NCI-H2107 treated with DMSO at 0.1 percent for 48 hours (cell line): ENCODE data around the gene AKAP6.

ENCODE experiments used
- DNase-seq: peaks from one replicate; lab custom pipeline; 2025; ENCODE audit not compliant: unreplicated experiment; lab: John Stamatoyannopoulos, UW

Gene AKAP6

DNA sequence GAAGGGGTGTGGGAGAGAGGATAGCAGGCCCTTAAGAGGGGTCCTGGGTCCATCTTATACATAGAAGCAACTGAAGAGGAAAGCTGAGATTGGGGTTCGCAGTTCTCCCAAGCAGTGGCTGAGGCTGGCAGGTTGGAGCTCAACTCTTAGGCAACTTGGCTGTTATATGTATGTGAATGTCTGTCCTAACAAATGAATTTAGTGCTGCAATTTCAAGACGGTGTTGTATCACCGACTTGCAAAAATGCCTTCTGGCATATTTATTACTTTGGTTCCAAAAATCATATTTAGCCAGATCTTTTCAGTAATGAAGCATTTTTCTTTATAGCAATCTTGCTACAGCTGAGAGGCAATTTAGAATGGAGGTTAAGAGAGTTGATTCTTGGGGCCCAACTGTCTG lies 148.3 kb downstream of the AKAP6 start:
- DNase-seq: no peak

DNA sequence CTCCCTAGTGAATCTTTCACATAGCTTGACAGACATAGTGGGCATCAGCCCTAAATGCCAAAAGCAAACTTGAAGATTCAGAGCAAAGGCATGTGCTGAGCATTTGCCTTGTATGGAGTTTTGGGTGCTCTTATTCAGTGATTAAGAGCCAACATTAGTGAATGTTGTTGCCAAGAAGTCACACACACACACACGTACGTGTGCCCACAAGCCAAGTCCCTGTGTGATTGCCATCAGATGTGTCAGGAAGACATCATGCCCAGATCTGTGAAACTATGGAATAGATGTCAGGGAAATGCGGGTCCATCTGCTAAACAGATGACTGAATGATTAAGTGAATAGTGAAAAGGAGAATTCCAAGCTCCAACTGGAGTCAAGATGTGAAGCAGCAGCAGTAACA lies 149.0 kb downstream of the AKAP6 start:
- no peak for DNase-seq

DNA sequence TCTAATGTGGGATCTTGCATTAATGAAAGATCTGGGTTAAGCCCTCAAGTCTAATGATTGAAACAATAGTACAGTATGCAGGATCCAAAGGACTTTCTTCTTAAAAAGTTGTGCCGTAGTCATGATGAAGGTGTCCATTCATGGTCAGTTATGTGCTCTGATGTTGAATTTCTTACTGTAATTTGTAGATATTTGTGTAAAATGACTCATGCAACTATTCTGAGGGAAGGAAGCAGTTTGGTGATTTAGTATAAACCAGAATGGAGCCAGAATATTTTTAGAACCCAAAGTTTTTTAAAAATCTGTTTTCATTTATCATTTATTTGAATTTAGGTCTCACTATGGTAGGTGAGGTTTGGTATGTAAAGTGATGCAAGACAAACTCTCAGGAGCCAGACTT lies 151.2 kb downstream of the AKAP6 start:
- DNase-seq: no peak

DNA sequence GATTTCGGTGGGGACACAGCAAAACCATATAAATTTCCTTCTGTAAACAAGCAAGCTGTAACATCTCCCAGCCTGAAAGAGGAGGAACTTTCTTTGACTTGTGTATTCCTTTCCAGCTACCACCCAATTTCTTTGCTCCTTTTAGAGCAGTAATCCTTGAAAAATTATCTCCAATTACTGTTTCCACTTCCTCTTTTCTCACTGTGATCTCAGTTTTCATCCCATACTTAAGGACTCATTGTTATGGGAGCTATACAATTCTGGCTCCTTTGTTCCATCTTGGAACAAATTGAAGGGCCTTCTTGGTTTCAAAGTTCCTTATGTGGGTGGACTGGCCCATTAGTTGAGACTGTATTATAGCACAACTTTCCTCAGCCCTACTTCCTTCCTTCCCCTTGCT lies 152.6 kb downstream of the AKAP6 start:
- DNase-seq: no peak

DNA sequence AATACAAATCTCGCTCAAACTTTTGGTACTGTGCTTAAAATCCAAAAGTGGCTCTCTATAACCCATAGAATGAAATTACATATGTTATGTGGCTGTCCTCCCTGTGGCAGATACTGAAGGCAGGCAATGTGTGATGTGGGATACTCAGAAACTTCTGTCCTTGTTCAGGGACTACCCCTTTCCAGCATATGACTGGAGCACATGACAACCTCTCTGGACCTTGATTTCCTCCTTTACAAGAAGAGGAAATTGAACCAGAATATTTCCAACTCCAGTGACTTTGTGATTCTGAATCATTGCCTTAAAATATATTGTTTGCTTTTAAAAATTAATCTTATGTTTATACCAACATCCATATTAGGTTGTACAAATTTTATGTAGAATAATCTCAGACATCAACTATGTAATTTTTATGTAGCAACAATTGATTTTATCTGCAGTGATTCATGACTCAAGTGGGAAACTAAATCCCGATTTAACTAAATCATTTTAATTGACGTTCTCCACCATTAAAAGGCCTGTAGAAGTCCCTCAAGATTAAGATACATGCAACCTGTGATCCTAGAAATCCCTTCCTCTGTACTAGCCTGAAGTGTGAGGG lies 162.4 kb downstream of the AKAP6 start:
- no peak for DNase-seq

DNA sequence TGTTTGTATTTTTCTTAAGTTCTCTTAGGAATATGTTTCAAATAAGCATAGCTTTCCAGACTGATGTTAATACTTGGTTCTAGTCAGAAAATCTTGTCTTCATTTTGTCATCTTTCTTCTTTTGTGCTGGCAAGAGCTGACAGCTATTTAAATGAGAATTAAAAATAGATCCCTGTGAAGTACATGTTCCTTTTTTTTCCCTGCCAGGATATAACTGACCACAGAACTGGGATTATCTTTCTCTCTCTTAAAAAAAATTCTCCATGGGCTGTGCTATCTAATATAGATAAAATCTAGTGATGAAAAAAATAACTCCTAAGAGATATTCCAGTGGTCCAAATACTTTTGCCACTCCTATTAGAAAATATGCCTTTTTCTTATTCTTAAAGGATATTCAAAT lies 163.4 kb downstream of the AKAP6 start:
- no peak for DNase-seq

DNA sequence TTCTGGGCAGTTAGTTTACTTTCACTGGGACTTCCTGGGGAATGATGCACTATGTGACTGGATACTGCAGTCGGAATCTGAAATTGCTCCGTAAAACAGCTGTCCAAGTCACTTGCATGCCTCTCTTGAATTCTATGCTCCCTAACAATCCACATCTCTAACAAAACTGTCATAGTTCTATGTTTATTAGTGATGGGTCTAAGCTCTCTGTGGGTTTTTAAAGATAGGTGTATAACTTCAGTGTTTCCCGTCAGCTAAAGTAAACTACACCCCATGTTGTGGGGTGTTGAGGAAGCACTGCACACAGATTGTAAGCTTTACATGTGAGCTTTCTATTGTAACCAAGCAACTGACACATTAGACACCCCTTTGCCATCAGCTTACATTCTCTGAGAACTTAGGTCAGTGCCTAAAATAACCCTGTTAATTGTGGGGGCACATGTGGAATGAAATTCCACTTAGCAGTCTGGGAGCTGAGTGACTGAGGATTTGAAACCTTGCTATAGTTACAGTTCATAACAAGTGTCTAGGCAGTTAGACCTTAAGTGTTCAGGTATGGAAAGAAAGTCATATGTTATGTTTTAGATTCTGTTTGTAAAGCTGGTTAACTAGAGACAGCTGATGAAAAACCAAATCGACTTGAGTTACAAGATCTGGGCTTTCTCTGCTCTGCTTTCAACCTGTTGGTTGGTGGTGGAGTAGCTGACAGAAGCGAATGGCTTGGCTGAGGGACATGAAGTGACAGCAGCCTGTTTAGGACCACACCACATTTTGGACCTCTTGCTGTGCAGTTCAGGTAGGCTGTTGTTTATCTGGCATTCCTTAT lies 165.7 kb downstream of the AKAP6 start:
- DNase-seq: no peak

DNA sequence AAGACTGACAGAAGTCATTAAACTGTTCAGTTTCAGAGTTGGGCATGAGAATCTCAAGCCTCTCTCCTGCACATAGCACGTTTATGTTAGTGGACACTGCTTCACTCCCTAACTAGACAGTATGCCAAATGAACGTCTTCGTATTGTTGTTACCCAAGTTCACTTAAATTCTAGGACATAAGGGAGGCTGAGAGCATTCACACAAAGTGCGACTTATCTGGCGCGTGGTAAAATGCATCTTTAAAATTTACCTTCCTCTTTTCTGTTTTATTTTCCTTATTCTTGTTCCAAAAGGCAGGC lies 166.3 kb downstream of the AKAP6 start:
- DNase-seq: no peak

DNA sequence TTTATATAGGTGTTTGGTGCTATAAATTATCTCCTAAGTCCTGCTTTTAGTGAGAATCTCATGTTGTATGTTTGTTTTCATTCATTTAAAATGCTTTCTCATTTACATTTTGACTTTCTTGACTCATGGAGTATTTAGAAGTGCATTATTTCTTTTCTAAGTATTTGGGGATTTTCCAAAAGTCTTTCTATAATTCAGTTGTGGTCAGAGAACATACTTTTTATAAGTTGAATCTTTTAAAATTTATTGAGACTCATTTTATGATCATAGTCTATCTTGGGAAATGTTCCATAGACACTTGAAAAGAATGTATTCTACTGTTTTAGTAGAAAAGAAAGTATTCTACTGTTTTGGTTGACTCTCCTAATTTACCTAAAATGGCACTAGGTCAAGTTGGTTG lies 168.2 kb downstream of the AKAP6 start:
- no peak for DNase-seq

DNA sequence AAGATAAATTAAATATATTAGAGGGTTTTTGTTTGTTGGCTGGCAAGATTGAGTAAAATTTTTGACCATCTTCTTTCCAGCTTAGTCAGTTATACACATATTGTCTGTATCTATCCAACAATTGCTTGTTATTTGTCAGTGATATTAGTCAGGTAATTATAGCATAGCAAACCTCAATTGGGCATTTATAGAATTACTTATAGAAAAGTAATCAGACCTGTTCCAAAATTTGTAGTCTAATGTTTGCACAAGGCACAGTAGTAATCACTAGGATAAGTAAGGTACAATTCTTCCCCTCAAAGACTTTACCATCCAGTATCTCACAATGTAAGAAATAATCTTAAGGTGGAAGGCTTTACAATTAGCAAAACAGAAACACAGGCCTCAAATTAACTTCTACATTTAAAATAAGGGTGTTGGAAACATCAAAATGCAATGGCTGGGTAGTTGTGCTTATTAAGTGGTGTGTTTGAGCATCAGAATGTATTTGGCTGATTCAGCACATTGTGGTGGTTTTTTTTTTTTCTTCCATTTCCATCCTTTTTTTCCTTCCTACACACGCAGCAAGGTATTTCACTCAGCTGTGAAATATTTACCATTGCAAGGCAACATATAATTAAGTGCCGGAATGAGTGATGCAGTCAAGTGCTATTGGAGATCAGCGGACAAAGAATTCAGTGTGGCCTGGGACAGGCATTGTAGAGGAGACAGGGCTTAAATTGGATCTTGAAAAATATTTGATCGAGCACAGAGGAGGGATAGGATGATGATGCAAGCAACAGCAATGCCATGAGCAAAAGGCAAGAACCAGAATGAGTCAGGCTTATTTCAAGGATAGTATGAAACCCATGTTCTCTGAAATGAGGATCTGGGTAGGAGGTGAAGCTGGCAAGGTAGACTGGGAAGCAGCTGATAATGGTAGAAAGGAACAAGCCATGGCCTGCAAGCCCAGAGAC lies 178.2 kb downstream of the AKAP6 start:
- peak; percentile 63 for DNase-seq

DNA sequence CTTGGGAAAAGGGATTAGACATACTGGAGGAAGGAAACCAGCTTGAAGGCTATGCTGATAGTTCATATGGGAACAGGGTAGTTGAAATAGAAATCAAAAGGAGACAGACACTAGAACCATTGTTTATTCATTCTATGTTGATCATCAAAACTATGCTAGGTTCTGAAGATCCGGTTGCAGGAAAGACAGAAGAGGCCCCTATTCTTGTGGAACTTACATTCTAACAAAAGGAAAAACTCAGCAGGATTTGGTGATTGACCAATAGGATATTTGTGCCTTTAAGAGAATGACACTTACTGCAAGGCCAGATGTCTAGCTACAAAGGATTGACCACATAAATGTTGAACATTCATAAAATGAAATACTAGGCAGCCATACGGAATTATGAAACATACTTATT lies 179.2 kb downstream of the AKAP6 start:
- no peak for DNase-seq

DNA sequence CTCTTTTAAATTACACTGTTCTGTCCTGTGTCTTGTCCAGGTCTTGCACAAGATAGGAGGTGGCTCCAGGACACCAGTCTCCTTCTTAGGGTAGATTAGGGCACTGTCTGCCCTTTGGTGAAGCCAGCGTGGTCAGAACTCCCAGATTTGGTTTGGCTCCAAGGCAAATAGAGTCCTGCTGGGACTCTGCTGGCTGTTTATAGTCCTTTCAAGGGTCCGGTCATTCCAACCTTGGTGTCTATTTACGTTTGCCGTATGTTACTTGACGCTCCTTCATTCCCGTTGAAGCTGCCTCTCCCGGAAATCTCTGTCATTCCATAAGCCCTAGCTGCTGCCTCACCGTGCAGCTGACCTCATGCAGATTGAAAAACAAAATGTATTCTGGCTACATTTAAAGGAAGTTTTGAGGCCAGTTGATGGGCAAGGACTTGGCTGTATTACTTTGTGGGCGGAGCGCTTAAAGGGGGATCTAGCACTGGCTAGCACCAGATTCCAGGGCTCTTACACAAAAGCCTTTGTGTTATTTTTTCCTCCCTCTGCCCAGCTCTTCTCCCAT lies 180.6 kb downstream of the AKAP6 start:
- DNase-seq: no peak

DNA sequence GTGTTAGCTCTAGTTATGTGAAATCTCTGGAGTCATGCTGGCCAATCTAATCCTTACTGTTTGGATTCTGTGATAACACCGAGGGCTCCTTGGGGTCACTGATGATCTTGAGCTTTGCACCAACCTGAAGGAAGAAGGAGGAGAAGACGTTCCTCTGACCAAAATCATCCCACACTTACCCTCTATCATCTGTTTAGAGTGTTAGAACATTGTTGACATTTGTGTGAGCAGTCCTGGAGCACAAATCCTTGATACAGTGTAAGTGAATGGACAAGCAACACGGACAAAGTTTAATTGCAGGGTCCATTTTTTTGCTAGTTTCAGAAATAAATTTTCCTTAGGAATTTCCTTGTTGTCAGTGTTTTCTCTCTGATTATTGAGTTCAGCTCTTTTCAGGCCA lies 181.7 kb downstream of the AKAP6 start:
- no peak for DNase-seq

DNA sequence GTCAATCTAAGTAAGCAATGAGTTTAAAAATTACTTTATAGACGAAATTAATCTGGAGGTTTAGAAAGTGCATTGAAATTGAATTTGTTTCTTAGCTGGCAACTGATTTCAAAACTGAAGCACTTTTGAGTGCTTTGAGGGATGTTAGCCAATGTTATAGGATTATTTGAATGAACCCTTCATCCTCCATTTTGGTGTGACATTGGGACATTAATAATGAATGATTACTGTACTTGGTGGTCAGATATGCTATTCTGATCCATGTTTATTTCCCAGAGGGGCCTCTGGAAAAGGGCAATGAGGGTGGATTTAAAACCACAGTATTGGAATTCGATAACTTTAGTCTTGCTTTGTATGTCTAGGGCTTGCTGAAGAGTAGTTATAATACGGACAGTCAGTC lies 183.2 kb downstream of the AKAP6 start:
- DNase-seq: no peak

DNA sequence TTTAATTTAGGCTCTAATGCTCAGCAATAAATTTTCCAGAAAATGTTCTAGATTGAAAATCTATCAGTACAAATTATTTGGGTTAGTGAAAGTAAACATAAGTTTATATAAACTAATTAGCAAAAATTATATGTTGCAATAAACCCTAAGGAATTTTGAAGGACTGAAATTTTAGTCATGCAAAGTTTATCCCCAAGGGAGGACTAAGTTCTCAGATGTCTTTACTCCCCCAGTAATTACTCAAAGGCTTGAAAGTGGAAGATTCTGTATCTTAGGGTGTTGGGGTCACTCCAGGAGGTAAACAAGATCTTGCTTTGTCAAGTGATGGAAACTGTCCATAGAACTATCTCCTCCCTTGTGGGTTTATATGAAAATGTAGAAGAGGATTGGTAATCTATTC lies 183.7 kb downstream of the AKAP6 start:
- no peak for DNase-seq

DNA sequence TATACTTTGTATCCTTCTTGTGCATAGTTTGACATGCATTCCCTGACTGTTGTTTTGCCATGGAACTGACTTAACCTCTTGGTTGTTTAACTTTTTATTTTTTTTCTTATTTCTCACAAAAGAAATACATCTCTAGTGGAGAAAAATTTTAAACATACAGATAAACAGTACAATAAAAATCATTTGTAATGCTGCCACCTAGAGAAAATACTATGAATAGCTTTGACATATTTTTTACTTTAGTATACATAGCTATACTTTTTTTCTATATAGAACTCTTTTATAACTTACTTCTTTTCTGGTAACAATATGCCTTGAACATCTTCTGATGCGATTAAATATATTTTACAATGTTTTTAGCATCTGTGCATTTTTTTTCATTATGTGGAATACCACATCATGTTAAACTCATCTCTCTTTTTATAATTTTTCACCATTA lies 184.5 kb downstream of the AKAP6 start:
- DNase-seq: peak; percentile 36

DNA sequence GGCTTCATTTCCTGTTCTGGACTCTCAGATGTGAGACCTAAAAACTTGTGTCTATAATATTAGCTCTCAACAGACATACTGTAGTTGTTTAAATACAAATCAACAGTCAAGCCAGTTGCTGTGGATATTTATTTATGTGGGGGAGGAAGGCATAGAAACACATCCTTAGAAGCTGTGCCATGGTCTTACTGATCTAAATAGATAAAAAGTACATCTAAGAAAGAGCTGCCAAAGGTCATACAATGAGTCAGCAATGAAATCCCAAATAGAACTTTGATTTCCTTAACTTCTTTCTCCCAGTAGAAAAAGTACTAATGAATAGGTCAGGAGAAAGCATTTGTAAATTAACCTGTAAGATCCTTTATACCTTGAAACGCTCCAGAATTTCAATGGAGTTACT lies 185.1 kb downstream of the AKAP6 start:
- no peak for DNase-seq

DNA sequence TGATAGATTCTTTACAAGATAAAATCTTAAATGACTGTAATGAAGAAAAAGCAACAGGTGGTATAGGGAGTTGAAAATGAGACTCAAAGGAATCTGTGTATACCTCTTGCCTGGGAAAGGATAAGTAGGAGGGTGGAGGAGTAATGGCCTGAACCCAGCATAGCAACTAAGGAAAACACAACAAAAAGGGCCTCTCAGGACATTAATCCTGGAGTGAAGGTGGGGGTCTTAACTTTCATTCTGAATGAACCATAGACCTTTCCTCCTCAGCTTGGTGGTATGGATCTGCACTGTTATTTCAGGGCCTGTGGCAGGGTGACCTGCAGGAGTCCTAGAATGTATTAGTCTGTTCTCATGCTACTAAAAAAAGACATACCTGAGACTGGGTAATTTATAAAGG lies 185.6 kb downstream of the AKAP6 start:
- DNase-seq: no peak

DNA sequence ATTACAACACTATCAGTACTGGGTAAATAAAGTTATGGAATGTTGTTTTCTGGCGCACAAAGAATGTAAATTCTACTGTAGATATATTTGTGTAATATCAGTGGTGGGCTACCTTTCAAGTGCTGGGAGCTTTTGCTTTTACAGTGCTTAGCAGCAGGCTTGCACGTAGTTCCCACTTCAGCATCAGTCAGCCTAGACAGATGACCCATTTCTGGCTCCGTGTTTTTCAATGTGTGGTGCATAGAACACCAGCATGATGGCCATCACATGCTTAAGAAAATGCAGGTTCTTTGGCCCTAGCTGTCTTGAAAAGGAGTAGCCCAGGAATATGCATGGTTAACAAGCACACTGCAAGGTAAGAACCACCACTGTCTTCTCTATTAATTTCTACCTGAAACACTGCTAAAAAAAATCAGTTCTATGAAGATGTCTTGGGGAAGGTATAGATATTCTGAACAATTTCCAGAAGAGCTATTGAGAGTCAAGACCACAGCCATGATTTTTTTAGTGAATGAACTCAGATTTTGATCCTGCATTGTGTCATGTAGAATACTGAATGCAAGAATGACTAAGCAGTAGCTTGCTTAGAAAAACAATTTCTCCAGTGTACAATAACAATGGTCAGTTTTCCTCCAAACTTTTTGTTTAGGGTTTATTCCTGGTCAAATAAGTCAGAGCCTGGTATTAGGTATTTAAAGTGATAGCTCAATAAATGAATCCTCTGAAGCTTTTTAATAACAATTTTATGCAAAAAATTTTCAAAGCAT lies 195.7 kb downstream of the AKAP6 start:
- no peak for DNase-seq

DNA sequence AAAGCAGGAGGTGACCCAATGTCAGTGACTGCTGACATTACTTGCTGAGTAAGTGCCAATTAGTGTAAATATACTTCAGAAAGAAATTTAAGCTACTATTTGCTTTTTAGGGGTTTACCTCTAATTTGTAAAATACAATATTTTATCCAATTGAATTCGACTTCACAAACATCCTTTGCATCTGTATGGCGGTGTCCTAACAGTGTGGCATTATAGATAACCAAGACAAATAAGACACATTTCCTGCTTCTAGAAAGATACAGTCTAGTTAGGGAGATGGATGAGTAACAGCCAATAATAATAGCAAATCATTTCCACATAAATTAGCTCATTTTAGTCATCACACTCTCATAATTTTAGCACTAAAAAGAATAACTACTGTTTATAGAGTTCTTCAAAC lies 196.5 kb downstream of the AKAP6 start:
- DNase-seq: no peak

DNA sequence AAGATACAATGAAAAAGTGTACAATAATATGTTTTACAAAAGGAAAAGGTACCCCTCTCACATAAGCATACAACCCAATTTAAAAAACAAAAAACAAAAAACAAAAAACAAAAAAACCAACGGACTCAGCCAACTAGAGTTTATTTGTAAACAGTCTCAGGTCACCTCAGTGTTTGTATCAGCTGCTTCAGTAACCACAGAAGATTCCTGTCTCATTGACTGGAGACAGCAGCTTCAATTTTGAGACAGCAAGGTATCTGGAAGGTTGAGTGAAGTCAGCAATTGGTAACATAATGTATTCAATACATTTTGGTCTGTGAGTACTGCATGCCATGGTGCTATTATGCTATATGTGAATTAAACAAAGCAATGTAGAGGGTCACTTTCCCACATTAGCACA lies 201.7 kb downstream of the AKAP6 start:
- no peak for DNase-seq
